HEK293 (cell line): ENCODE data around the gene SAMD4B.

ENCODE experiments used
- CTCF ChIA-PET: fragments of 350-600 bp; formaldehyde crosslinking; extraction: SDS; loops from one replicate; lab custom pipeline; 2021; ENCODE audit warnings: antibody characterized with exemption; lab: Yijun Ruan, JAX
- POLR2A ChIA-PET: fragments of 300-600 bp; formaldehyde crosslinking; extraction: SDS; loops from one replicate; lab custom pipeline; 2020; ENCODE audit warnings: antibody characterized with exemption, inconsistent platforms; lab: Yijun Ruan, JAX
- H3K27ac ChIP-seq: fragments of 200-500 bp; sonication (Bioruptor generic); 2 replicates; pipeline ENCODE4 v1.5.1; 2014; ENCODE audit warnings: low read depth, low read length, control low read depth, inconsistent platforms; ENCODE audit errors: extremely low read depth
- H3K36me3 ChIP-seq, 2 experiments: fragments of 200-500 bp in 1 of 2; sonication (Bioruptor generic) in 1 of 2; 1 replicate in 1 of 2; 2 replicates in 1 of 2; pipeline ENCODE4 v1.5.1; 2014 to 2017; ENCODE audit warnings: inconsistent platforms in 2 of 2, low read length in 2 of 2; ENCODE audit not compliant: control insufficient read depth in 2 of 2, insufficient read depth in 1 of 2
- H3K4me1 ChIP-seq: fragments of 200-500 bp; sonication (Bioruptor generic); 2 replicates; pipeline ENCODE4 v1.5.1; 2014; ENCODE audit warnings: mild to moderate bottlenecking, low read length, inconsistent platforms; ENCODE audit not compliant: control insufficient read depth, insufficient read depth
- H3K4me3 ChIP-seq: 2 replicates; pipeline ENCODE4 v1.5.1; 2011; ENCODE audit warnings: low read depth, mild to moderate bottlenecking, control low read depth, low read length, moderate library complexity
- H3K9me3 ChIP-seq: fragments of 200-500 bp; sonication (Bioruptor generic); 2 replicates; pipeline ENCODE4 v1.5.1; 2014; ENCODE audit warnings: low read depth, low read length, inconsistent platforms; ENCODE audit not compliant: control insufficient read depth, insufficient read depth
- EGR2 ChIP-seq: fragments of 450-650 bp; formaldehyde crosslinking; IDR thresholded peaks from 2 replicates; pipeline ENCODE4 v1.5.1; 2016; ENCODE audit warnings: low read depth, missing biosample characterization, missing genetic modification characterization
- GFI1B ChIP-seq: fragments of 450-650 bp; formaldehyde crosslinking; IDR thresholded peaks from 2 replicates; pipeline ENCODE4 v1.5.1; 2016; ENCODE audit warnings: missing biosample characterization, missing genetic modification characterization
- GLI2 ChIP-seq: fragments of 450-650 bp; formaldehyde crosslinking; IDR thresholded peaks from 2 replicates; pipeline ENCODE4; 2017; ENCODE audit warnings: missing biosample characterization, missing genetic modification characterization, low read depth, borderline replicate concordance
- HOXD13 ChIP-seq: sonication (generic); formaldehyde crosslinking; IDR thresholded peaks from 2 replicates; pipeline ENCODE4 v1.8.0; 2022; ENCODE audit warnings: missing genetic modification reagents, borderline replicate concordance
- MEIS1 ChIP-seq: sonication (generic); formaldehyde crosslinking; IDR thresholded peaks from 2 replicates; pipeline ENCODE4 v1.8.1; 2022; ENCODE audit warnings: missing genetic modification reagents, mild to moderate bottlenecking, borderline replicate concordance
- MYNN ChIP-seq: fragments of 450-650 bp; formaldehyde crosslinking; IDR thresholded peaks from 2 replicates; pipeline ENCODE4 v1.5.1; 2016; ENCODE audit warnings: missing biosample characterization, missing genetic modification characterization, borderline replicate concordance
- YY2 ChIP-seq: fragments of 450-650 bp; formaldehyde crosslinking; IDR thresholded peaks from 2 replicates; pipeline ENCODE4 v1.5.1; 2016; ENCODE audit warnings: missing biosample characterization, missing genetic modification characterization
- ZFHX2 ChIP-seq: fragments of 450-650 bp; formaldehyde crosslinking; conservative IDR thresholded peaks from 2 replicates; pipeline ENCODE4 v1.5.1; 2016; ENCODE audit warnings: missing biosample characterization, missing genetic modification characterization
- ZNF121 ChIP-seq: fragments of 450-650 bp; formaldehyde crosslinking; IDR thresholded peaks from 2 replicates; pipeline ENCODE4 v1.5.1; 2016; ENCODE audit warnings: missing biosample characterization, missing genetic modification characterization
- ZNF221 ChIP-seq: fragments of 450-650 bp; formaldehyde crosslinking; IDR thresholded peaks from 2 replicates; pipeline ENCODE4 v1.5.1; 2017; ENCODE audit warnings: missing biosample characterization, missing genetic modification characterization, borderline replicate concordance
- ZNF266 ChIP-seq: fragments of 450-650 bp; formaldehyde crosslinking; IDR thresholded peaks from 2 replicates; pipeline ENCODE4 v1.5.1; 2016; ENCODE audit warnings: missing biosample characterization, missing genetic modification characterization, low read depth
- ZNF280D ChIP-seq: fragments of 450-650 bp; formaldehyde crosslinking; IDR thresholded peaks from 2 replicates; pipeline ENCODE4 v1.5.1; 2016; ENCODE audit warnings: missing biosample characterization, missing genetic modification characterization
- ZNF362 ChIP-seq: fragments of 450-650 bp; formaldehyde crosslinking; IDR thresholded peaks from 2 replicates; pipeline ENCODE4 v1.5.1; 2016; ENCODE audit warnings: missing biosample characterization, missing genetic modification characterization
- ZNF549 ChIP-seq: fragments of 450-650 bp; IDR thresholded peaks from 2 replicates; pipeline ENCODE4 v1.5.1; 2018; ENCODE audit warnings: missing biosample characterization, missing genetic modification characterization, mild to moderate bottlenecking, inconsistent platforms, moderate library complexity
- ZNF560 ChIP-seq: fragments of 450-650 bp; formaldehyde crosslinking; IDR thresholded peaks from 2 replicates; pipeline ENCODE4 v1.5.1; 2017; ENCODE audit warnings: missing biosample characterization, missing genetic modification characterization, borderline replicate concordance
- ZNF658 ChIP-seq: fragments of 450-650 bp; formaldehyde crosslinking; IDR thresholded peaks from 2 replicates; pipeline ENCODE4; 2016; ENCODE audit warnings: missing biosample characterization, missing genetic modification characterization
- ZSCAN16 ChIP-seq: fragments of 450-650 bp; formaldehyde crosslinking; IDR thresholded peaks from 2 replicates; pipeline ENCODE4 v1.5.1; 2016; ENCODE audit warnings: missing biosample characterization, missing genetic modification characterization
- TF ChIP-seq, protein P1 (sequence below): fragments of 450-650 bp; formaldehyde crosslinking; IDR thresholded peaks from 2 replicates; pipeline ENCODE4 v1.5.1; 2016; ENCODE audit warnings: missing biosample characterization, missing genetic modification characterization
- TF ChIP-seq, protein P2 (sequence below): fragments of 450-650 bp; formaldehyde crosslinking; IDR thresholded peaks from 2 replicates; pipeline ENCODE4 v1.5.1; 2016; ENCODE audit warnings: missing biosample characterization, missing genetic modification characterization

The SAMD4B gene

DNA sequence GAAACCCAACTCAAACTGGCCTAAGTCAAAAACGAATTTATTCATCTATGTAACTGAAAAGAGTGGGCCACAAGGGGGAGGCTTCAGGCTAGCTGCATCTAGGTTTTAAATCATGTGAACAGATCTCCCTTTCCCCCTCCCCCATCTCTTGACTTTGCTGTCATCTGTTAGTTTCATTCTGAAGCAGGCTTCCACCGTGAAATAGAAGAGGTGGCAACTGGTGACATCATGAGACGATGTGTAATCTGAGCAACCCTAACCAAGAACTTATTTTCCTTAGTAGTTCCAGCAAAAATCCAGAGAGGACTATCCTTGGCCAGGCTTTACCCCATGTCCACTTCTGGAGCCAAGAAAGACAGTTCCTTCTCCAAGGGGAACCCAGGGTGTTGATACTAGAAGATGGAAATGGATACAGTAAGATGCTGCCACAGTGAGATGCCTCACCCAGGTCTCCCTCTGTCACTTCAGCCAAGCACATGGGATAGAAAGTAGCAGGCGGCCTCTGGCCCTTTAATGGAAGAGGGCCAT is 9.4 kb downstream of the SAMD4B start (continued):
- TF ChIP-seq ZNF280D (tag by site-specific recombination) (no peak), ZSCAN16 (tag by site-specific recombination) (no peak), GLI2 (no peak), ZNF121 (tag by site-specific recombination) (no peak), GFI1B (no peak), ZNF221 (no peak), ZNF560 (tag by site-specific recombination) (no peak), YY2 (tag by site-specific recombination) (no peak), ZNF549 (tag by site-specific recombination) (no peak), HOXD13 (no peak)
- TF ChIP-seq, protein P1, sequence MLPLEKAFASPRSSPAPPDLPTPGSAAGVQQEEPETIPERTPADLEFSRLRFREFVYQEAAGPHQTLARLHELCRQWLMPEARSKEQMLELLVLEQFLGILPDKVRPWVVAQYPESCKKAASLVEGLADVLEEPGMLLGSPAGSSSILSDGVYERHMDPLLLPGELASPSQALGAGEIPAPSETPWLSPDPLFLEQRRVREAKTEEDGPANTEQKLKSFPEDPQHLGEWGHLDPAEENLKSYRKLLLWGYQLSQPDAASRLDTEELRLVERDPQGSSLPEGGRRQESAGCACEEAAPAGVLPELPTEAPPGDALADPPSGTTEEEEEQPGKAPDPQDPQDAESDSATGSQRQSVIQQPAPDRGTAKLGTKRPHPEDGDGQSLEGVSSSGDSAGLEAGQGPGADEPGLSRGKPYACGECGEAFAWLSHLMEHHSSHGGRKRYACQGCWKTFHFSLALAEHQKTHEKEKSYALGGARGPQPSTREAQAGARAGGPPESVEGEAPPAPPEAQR (tag by site-specific recombination), result no peak
- TF ChIP-seq, protein P2, sequence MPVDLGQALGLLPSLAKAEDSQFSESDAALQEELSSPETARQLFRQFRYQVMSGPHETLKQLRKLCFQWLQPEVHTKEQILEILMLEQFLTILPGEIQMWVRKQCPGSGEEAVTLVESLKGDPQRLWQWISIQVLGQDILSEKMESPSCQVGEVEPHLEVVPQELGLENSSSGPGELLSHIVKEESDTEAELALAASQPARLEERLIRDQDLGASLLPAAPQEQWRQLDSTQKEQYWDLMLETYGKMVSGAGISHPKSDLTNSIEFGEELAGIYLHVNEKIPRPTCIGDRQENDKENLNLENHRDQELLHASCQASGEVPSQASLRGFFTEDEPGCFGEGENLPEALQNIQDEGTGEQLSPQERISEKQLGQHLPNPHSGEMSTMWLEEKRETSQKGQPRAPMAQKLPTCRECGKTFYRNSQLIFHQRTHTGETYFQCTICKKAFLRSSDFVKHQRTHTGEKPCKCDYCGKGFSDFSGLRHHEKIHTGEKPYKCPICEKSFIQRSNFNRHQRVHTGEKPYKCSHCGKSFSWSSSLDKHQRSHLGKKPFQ (tag by site-specific recombination), result no peak
- TF ChIP-seq, all 188 proteins: peak for 5

GRCh38 chr19:39352381-39353255 is 10.4 kb downstream of the SAMD4B start:
- ChIA-PET CTCF (interaction anchor here (0.6 to 0.9 kb wide), 3 partner anchors 21 to 423 kb away, joined by 3 read pairs; no protein-coding TSS in a partner anchor), POLR2A (interaction anchor here (0.6 to 2.3 kb wide), 4 partner anchors 10 to 531 kb away, joined by 3 to 14 read pairs (median 6); partner anchors contain the start of gene SAMD4B)
- Histone ChIP-seq H3K4me1 (peaks cover 6% of the 10 kb centered on the region), H3K4me3 (no peak overlapping the region), H3K36me3 (peaks cover 91 to 97% of the 10 kb centered on the region in 2 experiments), H3K27ac (no peak overlapping the region; the same call in 1 of the 2 replicates), H3K9me3 (no peaks in the 10 kb centered on the region)
- peak; percentile 12; the same call in 1 of the 2 replicates for TF ChIP-seq EGR2 (tag by site-specific recombination)
- TF ChIP-seq MYNN (tag by site-specific recombination), result no peak
- TF ChIP-seq ZNF266 (tag by site-specific recombination), result no peak
- 0 out of 2 replicates have a peak, but pooled peaks have one; percentile 15 for TF ChIP-seq ZNF362 (tag by site-specific recombination)
- TF ChIP-seq ZFHX2 (tag by site-specific recombination), result 0 out of 2 replicates have a peak, but pooled peaks have one; percentile 16
- TF ChIP-seq ZNF658, result no peak
- no peak for TF ChIP-seq MEIS1 (CRISPR knock-in tag)
